Skin of body (tissue), 2 donors: ENCODE measurements around the gene ERC2. TPM values are rescaled to one million over a fixed set of nuclear protein-coding genes. Genes with fewer than 3 reads are reported as not detected.

Source experiments
- DNase-seq: peaks from one replicate; lab custom pipeline; 2025; lab: John Stamatoyannopoulos, UW
- total RNA-seq: library from RNA; depleted of rRNA; stranded (reverse); fragments of >200 nt; gene quantifications from one replicate; pipeline ENCODE4 v1.2.3, GENCODE V29; 2014

ERC2 gene
- total RNA-seq, 1 donor from 2014 or later = 2.5 TPM

GRCh38 chr3:55688154-55688553 is 780.1 kb downstream of the ERC2 start:
- no peak for DNase-seq

GRCh38 chr3:55687526-55687925 is 780.7 kb downstream of the ERC2 start:
- no peak for DNase-seq

- DNase-seq = peak; percentile 55
Observed at GRCh38 chr3:55686426-55687254, 781.6 kb downstream of the ERC2 start.

GRCh38 chr3:55683666-55684270 is 784.5 kb downstream of the ERC2 start:
- DNase-seq = no peak

GRCh38 chr3:55682461-55682860 is 785.8 kb downstream of the ERC2 start:
- DNase-seq = no peak

- no peak for DNase-seq
Observed at GRCh38 chr3:55678546-55679216, 789.6 kb downstream of the ERC2 start.

GRCh38 chr3:55676643-55677042 is 791.6 kb downstream of the ERC2 start:
- no peak for DNase-seq

GRCh38 chr3:55675478-55675877 is 792.8 kb downstream of the ERC2 start:
- no peak for DNase-seq

- no peak for DNase-seq
Observed at GRCh38 chr3:55673764-55674163, 794.5 kb downstream of the ERC2 start.

- no peak for DNase-seq
Observed at GRCh38 chr3:55669133-55669532, 799.1 kb downstream of the ERC2 start.

- DNase-seq = no peak
Observed at GRCh38 chr3:55668359-55668758, 799.9 kb downstream of the ERC2 start.

GRCh38 chr3:55664387-55664786 is 803.9 kb downstream of the ERC2 start:
- no peak for DNase-seq

- DNase-seq = no peak
Observed at GRCh38 chr3:55662683-55663082, 805.6 kb downstream of the ERC2 start.

- no peak for DNase-seq
Observed at GRCh38 chr3:55661571-55661970, 806.7 kb downstream of the ERC2 start.

GRCh38 chr3:55661141-55661540 is 807.1 kb downstream of the ERC2 start:
- no peak for DNase-seq

GRCh38 chr3:55660642-55661041 is 807.6 kb downstream of the ERC2 start:
- no peak for DNase-seq

GRCh38 chr3:55659701-55660100 is 808.6 kb downstream of the ERC2 start:
- no peak for DNase-seq

- no peak for DNase-seq
Observed at GRCh38 chr3:55658690-55659562, 809.3 kb downstream of the ERC2 start.

- DNase-seq = no peak
Observed at GRCh38 chr3:55658270-55658669, 810.0 kb downstream of the ERC2 start.

GRCh38 chr3:55655544-55655943 is 812.7 kb downstream of the ERC2 start:
- no peak for DNase-seq

- DNase-seq = peak; percentile 91
Observed at GRCh38 chr3:55654123-55654760, 814.0 kb downstream of the ERC2 start.
